ENCODE results near the gene NECAB2.

The NECAB2 gene

GRCh38 chr16:83968306-83968851 lies 335 bp downstream of the NECAB2 start:
- no peak for DNase-seq

DNA sequence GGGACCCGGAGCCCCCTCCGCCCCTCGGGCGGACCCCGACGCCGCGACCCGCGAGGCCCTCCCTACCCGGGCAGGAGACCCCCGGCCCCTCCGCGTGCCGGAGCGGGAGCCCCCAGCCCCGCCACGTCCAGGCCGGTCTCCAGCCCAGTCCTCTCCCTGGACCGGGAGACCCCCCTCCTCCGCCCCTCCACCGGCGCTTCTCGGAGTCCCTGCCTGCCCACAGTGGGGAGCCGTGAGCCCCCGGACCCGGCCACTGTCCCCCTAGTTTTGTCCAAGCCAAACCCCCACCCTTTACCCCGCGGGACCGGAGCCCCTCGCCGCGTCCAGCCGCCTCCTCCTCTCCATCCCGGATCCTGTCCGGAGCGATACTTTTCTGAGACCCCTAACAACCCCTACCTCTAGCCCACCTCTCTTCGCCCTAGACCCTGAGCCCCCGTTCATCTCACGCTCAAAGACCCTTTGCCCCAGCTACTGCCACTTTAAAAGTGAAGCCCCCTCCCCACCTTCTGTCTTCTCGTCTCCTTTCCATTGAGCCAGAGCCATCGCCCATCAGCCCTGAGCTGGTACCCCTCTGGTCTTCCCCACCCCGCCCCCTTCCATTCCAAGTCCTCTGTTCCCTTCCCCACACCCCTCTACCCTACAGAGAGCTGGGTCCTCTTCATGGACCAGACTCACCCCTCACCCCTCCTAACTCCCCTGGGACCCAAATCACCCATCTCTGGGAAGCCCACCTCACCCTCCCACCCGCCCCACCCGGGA lies 1.0 kb downstream of the NECAB2 start:
- no peak for DNase-seq

- DNase-seq = no peak
These were observed 1.9 kb downstream of the NECAB2 start for GRCh38 chr16:83969771-83970429.

- no peak for DNase-seq
These were observed 2.4 kb downstream of the NECAB2 start for GRCh38 chr16:83970430-83970815.

DNA sequence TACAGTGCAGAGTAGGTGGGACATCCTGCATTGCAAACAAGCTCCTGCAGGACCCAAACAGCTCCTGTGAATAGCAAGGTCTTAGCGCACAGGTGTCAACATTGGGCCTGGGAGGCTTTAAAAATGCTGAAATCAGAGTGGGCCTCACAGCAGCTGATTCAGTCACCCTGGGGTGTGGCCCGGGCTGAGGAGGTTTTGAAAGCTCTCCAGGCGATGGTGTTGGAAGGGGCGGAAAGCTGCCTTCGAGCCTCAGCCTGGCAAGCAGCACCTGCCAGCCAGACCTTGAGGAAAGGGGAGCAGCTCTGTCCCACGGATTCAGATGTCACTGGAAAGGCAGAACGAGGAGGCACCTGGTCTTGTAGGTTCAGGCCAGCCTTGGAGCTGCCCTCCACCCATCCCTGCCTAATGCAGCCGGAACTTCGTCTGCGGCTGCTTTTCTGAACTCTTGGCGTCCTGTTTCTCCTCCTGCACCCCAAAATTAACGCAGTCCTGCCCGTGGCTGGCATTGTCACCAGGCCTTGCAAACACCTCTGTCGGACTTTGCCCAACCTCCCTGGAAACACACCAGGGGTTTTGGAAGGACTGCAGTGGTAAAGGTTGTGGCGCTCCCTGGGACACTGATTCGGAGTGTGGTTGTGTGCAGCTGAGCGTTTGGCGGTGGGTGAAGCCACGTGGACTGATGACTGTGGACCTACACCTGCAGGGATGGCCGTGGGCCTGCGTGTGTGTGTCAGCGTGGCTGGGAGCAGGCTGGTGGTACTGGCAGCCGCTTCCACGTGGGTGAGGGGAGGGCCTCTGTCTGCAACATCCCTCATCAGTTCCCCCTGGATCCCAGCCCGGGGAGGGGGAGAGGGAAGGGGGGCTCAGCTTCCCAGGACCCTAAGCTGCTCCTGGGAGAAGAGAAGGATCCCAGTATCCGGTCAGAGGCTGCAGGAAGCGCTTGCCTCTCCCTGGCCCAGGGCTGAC lies 3.4 kb downstream of the NECAB2 start:
- DNase-seq = no peak

DNA sequence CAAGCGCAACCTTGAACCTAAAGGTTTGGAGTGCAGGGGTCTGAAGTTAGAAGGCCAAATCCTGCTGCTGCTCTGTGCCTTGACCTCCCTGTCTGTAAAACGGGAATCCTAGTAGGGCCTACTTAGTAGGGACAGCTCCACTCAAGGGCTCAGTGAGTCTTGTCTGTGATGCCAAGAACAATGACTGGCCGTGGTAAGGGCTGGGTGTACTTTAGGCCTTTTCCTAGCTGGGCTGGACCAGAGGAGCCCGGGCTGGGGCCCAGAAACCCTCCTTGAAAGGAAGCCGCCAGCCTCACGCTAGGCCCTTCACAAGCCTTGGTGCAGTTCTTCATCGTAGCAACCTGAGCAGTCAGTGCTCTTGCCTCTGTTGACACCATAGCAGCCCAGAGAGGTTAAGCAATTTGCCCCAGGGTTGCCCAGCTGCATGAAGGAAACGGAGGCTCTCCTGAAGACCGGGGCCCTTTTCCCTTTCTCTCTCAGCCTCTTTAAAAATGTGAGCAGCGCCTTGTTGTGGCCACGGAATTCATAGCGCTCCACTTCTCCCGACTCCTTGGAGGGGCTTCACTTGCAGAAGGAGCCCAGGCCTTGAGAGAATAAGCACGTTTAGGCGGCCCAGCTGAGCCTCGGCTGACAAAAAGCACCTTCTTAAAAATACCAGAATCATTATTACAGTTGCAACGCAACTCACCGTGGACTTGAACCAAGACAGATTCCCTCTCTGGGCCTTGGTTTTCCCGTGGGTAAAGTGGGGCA lies 4.4 kb downstream of the NECAB2 start:
- no peak for DNase-seq

- DNase-seq = no peak
These were observed 5.0 kb downstream of the NECAB2 start for GRCh38 chr16:83973077-83973476.

GRCh38 chr16:83973581-83974385 lies 5.7 kb downstream of the NECAB2 start:
- no peak for DNase-seq

GRCh38 chr16:83974475-83974874 lies 6.4 kb downstream of the NECAB2 start:
- no peak for DNase-seq

GRCh38 chr16:83975590-83976260 lies 7.7 kb downstream of the NECAB2 start:
- no peak for DNase-seq

GRCh38 chr16:83977056-83977815 lies 9.2 kb downstream of the NECAB2 start:
- DNase-seq = no peak

DNA sequence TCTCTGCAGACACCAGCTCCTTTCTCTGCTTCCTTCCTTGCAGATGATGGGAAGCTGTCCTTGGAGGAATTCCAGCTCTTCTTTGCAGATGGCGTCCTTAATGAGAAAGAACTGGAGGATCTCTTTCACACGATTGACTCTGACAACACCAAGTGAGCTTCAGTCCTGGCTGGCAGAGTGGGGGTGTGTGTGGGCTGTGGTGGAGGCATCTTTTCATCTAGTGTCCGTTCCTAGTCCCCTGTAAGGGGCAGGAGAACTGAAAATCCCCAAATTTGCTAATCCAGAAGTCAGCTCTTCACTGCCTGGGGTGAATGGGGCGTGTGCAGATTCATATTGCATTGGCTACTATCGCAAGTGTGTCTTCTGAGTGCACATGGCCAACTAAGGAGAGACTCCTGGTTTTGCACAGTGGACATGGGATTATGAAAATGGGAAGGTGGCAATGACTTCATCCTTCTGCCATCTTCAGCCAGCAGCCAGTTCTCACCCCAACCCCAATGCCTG lies 10.4 kb downstream of the NECAB2 start:
- DNase-seq = no peak

DNA sequence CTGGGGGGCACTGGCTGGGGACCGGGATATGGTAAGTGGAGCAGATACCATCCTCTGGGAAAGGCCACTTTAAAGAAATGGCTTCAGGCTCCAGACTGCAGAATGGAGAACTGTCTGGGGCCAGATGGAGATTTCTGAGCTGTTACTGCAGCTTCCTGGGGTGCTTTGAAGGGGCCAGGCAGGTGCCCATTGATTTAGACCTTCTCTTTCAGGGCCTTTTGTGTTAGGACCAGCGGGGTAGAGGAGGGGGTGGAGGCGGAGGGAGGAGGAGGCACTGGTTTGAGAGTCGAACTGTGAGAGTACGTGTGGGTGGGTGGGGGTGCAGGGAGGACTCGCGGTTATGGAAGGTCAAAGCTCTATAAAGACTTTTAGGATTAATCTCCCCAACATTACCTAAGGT lies 11.4 kb downstream of the NECAB2 start:
- no peak for DNase-seq

DNA sequence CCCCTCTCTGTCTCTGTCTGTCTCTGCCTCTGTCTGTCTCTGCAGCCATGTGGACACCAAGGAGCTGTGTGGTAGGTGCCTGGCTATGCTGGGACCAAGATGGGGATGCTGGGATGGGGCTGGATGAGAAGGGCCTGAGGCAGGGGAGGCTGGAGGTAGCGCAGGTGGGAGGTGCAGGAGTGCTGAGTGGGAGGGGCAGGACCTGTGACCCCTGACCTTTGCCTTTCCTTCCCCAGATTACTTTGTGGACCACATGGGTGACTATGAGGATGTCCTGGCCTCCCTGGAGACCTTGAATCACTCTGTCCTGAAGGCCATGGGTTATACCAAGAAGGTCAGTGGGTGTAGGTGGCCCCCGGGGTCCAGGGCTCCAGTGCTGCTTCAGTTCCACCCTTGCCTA lies 12.8 kb downstream of the NECAB2 start:
- no peak for DNase-seq

DNA sequence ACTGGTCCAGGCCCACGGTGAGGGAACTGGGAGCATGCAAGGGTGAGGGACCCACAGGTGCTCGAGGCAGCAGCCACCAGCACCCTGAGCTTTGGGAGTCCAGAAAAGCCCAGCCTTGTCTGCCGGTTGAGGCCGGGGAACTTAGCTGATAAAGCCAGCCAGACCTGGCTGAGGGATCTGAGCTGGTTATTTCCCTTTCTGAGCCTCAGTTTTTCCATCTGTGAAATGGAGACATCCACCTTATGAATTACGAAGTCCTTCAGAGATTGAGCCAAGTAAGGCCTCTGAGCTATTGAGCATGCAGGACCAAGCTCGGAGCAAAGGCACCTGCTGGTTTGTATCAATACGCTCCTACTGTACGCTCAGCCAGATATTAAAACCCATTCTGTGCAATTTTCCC lies 13.8 kb downstream of the NECAB2 start:
- DNase-seq = no peak

GRCh38 chr16:83983491-83983890 lies 15.4 kb downstream of the NECAB2 start:
- no peak for DNase-seq

DNA sequence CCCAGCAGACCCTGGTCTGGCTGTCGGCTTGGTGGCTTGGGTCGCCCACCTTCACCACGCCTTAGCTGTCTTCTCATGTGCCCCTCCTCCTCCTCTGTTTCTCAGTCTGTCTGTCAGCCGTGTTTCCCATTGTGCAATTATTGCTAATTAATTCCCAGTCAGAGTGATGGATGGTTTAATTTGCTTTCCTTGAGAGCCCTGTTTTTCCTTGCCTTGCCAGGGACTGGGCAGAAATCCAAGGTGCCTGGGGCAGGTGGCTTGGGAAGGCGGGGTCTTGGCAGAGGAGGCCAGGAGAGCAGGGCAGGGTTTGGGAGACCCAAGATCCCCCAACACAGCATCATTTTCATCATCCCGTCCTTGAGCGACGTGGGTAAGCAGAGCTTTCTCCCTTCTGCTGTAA lies 21.3 kb downstream of the NECAB2 start:
- DNase-seq = no peak

DNA sequence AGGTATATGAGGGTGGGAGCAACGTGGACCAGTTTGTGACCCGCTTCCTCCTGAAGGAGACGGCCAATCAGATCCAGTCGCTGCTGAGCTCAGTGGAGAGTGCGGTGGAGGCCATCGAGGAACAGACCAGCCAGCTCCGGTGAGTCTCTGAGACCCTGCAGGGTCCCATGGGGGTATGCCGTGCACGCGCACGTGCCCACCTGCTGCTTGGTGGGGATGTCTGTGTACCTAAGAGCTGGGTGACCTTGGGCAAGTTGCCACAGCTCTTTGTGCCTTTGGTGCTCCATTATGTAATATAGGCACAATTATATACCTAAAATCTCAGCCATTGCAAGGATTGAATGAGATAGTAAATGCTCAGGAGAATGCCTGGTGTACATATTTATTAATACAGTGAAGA lies 22.4 kb downstream of the NECAB2 start:
- DNase-seq = no peak

DNA sequence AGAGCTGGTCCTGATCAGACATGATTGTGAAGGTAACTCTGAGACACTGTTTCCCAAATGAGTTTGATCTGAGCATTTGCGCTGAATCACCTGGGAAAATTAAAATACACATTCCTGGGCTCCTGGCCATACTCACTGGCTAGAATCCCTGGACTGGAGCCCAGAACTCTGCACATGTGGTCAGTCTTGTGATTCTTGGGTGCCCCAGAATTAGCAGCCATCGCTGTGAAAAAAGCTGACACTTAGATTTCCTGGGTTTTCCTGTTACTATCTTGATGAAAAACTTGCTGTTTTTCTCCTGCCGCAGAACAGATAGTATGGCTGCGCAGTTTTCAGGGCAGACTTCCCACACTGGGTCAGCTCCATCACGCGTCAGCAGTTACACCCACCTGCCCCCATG lies 24.6 kb downstream of the NECAB2 start:
- DNase-seq = no peak

DNA sequence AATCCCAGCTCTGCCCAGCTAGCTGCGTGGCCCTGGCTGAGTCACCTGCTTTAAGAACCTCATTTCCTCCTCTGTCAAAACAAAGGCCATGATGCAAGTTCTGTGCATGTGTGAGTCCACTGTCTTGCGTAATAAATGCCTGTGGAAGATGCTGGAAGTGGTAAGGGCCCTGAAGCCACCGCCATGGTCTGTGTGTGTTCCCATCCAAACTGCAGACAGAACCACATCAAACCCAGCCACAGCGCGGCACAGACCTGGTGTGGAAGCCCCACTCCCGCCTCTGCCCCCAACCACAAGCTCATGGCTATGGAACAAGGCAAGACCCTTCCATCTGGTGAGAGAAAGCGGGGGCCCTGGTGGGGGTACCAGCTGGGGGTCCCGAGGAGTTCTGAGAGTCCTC lies 26.0 kb downstream of the NECAB2 start:
- DNase-seq = no peak
